Activated naive CD8-positive, alpha-beta T cell treated with anti-CD3 and anti-CD28 coated beads, Interleukin-2, amount 10 ng/mL, durations not matched to agents 7 days and 5 days (primary cell): ENCODE measurements around the gene CACNA2D4. TPM values are rescaled to one million over a fixed set of nuclear protein-coding genes. Genes with fewer than 3 reads are reported as not detected.

ENCODE experiments used
- ATAC-seq: fragments of 150-1000 bp; cut with Tn5 transposase; one replicate; pipeline ENCODE4 v1.10.0; 2021; ENCODE audit warnings: low read depth, moderate library complexity
- POLR2A ChIA-PET: fragments of 350-600 bp; sonication (Branson Sonifier 250); formaldehyde crosslinking; loops from one replicate; lab custom pipeline; 2021; ENCODE audit warnings: antibody characterized with exemption; lab: Charles Lee
- DNase-seq: peaks from one replicate; pipeline ENCODE4 v3.0.0; 2021
- H3K27ac Mint-ChIP-seq: one replicate; pipeline ENCODE4 v1.8.0; 2022; ENCODE audit warnings: mild to moderate bottlenecking, mixed read lengths
- H3K27me3 Mint-ChIP-seq: one replicate; pipeline ENCODE4 v1.8.0; 2022; ENCODE audit warnings: mild to moderate bottlenecking, moderate library complexity, mixed read lengths
- H3K36me3 Mint-ChIP-seq: one replicate; pipeline ENCODE4 v1.8.0; 2021; ENCODE audit warnings: mild to moderate bottlenecking, mixed read lengths
- H3K4me1 Mint-ChIP-seq: one replicate; pipeline ENCODE4 v1.8.0; 2021; ENCODE audit warnings: mixed read lengths
- H3K4me3 Mint-ChIP-seq: one replicate; pipeline ENCODE4 v1.8.0; 2022; ENCODE audit warnings: mild to moderate bottlenecking, moderate library complexity, mixed read lengths
- H3K9me3 Mint-ChIP-seq: one replicate; pipeline ENCODE4 v1.8.0; 2021; ENCODE audit warnings: mixed read lengths
- total RNA-seq, 2 experiments: library from RNA; stranded (reverse); gene quantifications; one replicate each; pipeline ENCODE4 v1.2.3, GENCODE V29; 2021

Gene CACNA2D4
- total RNA-seq, 2 experiments from 2014 or later: 8.0 to 10.4 TPM

DNA sequence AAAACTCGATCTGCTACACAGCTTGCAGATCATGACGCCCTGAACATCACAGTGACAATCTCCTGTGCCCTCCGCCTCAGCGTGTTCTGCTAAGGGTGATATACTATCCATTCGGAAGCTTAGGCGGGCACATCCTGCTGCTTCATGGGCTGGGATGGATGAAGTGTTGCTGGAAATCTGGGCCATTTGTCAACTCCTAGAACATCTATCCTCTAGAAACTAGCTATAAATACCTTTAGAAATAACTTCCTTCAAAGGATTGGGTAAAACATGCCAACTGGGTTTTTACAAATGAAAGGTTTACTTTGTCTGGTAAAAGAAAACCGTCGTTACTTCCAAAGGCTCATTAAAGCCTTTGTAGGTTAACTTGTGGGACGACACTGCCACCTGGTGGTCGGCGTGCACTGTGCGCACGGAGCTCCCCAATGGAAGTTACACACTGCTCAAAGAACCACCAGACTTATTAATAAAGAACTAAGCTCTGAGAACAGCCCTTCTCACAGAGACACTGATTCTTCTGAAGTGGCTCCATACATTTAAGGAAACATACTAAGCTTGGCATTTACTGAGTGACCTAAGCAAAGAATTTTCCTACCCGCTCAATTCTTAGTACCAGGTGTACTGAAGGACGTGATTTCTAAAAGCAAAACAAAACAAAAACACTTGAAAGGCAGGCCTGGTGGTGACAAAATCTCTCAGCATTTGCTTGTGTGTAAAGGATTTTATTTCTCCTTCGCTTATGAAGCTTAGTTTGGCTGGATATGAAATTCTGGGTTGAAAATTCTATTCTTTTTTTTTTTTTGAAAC lies 21.6 kb upstream of the CACNA2D4 start:
- peak; percentile 96 for ATAC-seq
- POLR2A ChIA-PET: interaction anchor here (0.8 to 1.7 kb wide), 4 partner anchors 142 to 287 kb away, joined by 3 to 22 read pairs (median 5); no protein-coding TSS in a partner anchor
- Mint-ChIP-seq H3K4me3 (no peak overlapping the region), H3K27ac (peak overlapping the region; percentile 52), H3K4me1 (no peaks in the 10 kb centered on the region), H3K9me3 (peaks cover under 1% of the 10 kb centered on the region), H3K36me3 (peaks cover 19% of the 10 kb centered on the region), H3K27me3 (no peaks in the 10 kb centered on the region)
- DNase-seq: peak; percentile 89

DNA sequence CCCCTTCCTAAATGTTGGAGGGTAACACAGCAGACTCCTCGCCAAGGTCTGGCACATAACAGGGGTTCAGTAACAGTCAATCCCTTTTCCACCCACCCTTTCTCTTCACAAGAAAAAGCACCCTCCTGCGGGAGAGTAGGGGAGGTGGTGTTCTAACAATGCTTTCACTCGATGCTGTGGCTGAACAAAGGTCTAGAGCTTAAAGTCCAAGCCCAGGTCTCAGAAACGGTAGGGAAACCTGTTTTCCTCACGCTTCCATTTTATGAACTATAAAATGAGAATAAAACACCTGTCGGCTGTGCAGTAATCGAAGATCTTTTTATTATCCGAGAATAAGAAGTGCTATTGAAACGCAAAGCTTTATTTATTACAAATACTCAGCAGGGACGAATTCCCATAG lies 20.9 kb upstream of the CACNA2D4 start:
- no peak overlapping the region for H3K4me3 Mint-ChIP-seq
- H3K27me3 Mint-ChIP-seq: no peaks in the 10 kb centered on the region
- no peaks in the 10 kb centered on the region for H3K9me3 Mint-ChIP-seq
- no peaks in the 10 kb centered on the region for H3K4me1 Mint-ChIP-seq
- POLR2A ChIA-PET: interaction anchor here (0.9 to 1.7 kb wide), 3 partner anchors 141 to 148 kb away, joined by 3 to 22 read pairs (median 6); no protein-coding TSS in a partner anchor
- peaks cover 12% of the 10 kb centered on the region for H3K36me3 Mint-ChIP-seq
- ATAC-seq (no peak), DNase-seq (no peak)
- no peak overlapping the region for H3K27ac Mint-ChIP-seq

DNA sequence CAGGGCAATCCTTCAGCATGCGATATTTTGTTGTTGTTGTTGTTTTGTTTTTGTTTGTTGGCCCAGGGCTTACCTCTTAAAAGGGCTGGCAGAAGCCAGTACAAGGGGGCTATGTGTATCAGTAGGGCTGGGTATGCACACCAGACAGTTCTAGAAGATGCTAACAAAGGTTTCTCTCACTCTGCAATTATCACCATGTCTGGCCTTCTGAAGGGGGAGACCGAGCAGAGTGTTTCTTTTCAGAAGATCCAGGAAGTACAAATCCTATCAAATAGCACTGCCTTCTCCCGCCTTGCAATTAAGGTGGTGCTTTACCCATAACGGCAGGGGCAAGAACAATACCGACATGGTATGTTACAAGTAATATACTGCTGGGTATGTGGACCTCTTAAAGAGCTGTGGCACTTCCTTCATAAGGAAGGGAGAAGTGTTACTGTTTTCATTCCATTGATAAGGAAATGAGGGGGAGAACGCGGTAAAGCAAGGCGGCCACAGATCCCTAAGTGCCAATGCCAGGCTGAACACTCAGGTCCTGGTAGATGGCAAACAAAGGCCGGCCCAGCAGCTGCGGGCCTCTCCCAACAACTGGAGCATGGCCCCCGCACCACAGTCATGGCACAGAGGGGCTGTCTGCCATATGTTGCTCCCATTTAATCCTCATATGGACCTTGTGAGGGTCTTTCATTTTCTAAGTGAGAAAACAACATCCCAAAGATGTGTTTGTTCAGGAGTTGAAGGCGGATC lies 19.2 kb upstream of the CACNA2D4 start:
- no peak for DNase-seq
- POLR2A ChIA-PET: no interaction called here
- ATAC-seq: no peak
- no peaks in the 10 kb centered on the region for H3K4me1 Mint-ChIP-seq
- H3K9me3 Mint-ChIP-seq: no peaks in the 10 kb centered on the region
- no peak overlapping the region for H3K4me3 Mint-ChIP-seq
- H3K27me3 Mint-ChIP-seq: no peaks in the 10 kb centered on the region
- H3K36me3 Mint-ChIP-seq: peaks cover 2% of the 10 kb centered on the region
- no peak overlapping the region for H3K27ac Mint-ChIP-seq

DNA sequence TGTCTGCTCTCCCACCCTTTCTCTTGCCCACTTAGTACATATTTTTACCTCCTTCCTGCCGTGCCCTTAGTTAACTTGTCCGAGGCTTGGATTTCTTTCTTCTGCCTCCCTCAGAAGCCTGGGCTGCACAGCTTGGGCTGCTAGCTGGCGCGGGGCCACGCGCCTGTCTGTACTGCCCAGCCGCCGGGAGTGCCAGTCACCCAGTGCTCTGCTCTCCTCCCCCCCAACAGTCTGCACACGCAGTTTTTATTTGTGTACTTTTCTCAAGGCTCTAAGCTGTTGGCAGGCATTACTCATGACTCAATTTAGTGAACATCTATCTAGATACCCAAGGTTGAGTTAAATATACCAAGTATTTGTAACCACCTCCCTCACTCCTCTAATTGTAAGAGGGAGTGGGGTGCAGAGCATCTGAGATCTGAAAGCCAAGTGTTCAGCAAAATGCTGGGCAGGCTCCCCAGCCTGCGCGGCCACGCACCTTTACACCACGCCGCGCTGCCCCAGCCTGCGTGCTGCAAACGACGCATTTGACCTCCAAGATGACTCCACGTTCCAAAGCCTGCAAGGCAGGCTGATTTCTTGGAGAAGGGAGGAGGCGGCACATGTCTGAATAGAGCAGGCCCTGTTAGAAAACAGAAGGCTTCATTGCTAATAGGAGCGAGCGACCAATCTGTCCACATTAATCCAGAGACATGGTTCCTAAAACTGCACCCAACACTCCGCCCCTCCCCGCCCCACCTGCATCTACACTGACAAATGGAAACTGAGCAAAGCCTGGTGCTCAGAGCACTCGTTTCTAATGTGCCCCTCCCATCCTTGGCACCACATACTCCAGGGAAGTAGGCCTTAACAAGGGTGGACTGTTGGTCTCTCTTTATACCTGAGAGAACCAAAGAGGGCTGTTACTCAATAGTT lies 18.2 kb upstream of the CACNA2D4 start:
- Mint-ChIP-seq H3K36me3 (peaks cover 2% of the 10 kb centered on the region), H3K27me3 (no peaks in the 10 kb centered on the region), H3K27ac (no peak overlapping the region), H3K4me3 (no peak overlapping the region), H3K9me3 (no peaks in the 10 kb centered on the region), H3K4me1 (no peaks in the 10 kb centered on the region)
- DNase-seq (no peak), ATAC-seq (no peak)
- POLR2A ChIA-PET: no interaction called here

DNA sequence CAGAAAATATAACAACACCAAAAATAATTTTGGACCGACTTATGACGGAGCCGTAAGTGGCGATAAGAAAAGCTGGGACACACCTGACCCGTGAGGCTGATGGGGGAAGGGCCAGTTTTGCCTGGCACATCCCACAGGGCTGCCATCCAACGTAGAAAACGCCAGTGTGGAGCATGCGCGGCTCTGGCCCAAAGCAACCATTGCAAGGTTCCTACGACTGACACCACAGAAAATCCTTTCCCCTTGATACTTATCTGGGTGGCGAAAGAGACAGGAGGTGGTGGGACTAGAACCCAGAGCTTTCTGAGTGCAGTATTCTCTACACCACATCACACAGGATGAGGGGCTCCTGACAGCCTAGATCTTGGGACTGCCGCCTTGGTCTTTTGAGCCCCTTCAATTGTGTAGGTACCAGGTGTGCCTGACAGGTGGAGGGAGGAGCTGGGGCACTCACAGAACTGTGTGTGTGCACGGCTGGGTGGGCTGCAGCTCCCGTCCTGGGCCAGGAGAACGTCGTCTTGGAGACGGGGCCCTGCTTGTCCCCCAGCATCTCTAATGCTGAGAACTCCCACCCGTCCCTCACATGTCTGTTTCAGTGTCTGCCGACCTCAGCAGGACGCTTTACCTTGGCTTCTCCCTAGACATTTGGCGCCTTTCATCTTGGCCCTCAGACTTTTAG lies 17.4 kb upstream of the CACNA2D4 start:
- H3K27ac Mint-ChIP-seq: no peak overlapping the region
- H3K36me3 Mint-ChIP-seq: no peaks in the 10 kb centered on the region
- ATAC-seq: no peak
- H3K4me3 Mint-ChIP-seq: no peak overlapping the region
- no peaks in the 10 kb centered on the region for H3K9me3 Mint-ChIP-seq
- no peaks in the 10 kb centered on the region for H3K4me1 Mint-ChIP-seq
- DNase-seq: no peak
- peaks cover 2% of the 10 kb centered on the region for H3K27me3 Mint-ChIP-seq
- POLR2A ChIA-PET: no interaction called here

DNA sequence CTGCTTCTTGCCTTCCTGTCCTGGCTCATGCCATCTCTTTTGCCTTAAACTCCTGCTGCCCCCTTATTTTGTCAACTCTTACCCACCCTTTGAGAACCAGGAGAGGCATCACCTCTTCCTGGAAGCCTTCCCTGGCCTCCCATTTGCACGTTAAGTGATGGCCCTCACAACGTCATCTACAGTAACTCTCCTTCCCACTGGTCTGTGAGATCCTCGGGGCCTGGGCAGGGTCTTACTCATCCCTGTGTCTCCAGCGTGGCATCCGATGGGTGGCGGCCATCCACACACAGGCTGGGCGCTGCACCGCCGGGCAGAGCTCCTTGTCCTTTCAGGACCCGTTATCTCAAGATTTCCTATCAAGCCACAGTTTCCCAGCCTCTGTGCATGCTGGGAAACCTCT lies 16.8 kb upstream of the CACNA2D4 start:
- H3K4me3 Mint-ChIP-seq: no peak overlapping the region
- no peak overlapping the region for H3K27ac Mint-ChIP-seq
- peaks cover under 1% of the 10 kb centered on the region for H3K4me1 Mint-ChIP-seq
- no peak for ATAC-seq
- peaks cover 2% of the 10 kb centered on the region for H3K27me3 Mint-ChIP-seq
- H3K9me3 Mint-ChIP-seq: no peaks in the 10 kb centered on the region
- POLR2A ChIA-PET: no interaction called here
- DNase-seq: no peak
- H3K36me3 Mint-ChIP-seq: no peaks in the 10 kb centered on the region

DNA sequence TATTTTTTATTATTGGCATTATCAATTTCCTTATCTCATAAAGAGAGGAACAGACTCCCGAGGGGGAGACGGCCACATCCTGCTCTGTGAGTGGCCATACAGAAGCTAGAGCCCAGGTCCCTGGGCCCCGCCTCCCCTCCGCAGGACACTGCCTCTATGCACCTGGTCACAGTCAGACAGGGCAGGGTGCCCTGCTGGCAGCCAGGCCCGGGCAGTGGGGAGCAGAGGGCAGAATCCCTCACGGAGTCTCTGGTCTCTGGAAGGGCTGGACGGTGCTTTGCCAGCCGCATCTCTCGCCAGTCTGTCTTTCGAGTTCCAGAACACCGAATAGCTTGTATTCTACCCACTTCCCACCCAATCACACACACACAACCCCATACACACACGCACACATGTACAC lies 16.4 kb upstream of the CACNA2D4 start:
- DNase-seq (no peak), ATAC-seq (no peak)
- POLR2A ChIA-PET: no interaction called here
- Mint-ChIP-seq H3K4me3 (no peak overlapping the region), H3K9me3 (no peaks in the 10 kb centered on the region), H3K4me1 (peaks cover 2% of the 10 kb centered on the region), H3K27me3 (peaks cover 2% of the 10 kb centered on the region), H3K27ac (no peak overlapping the region), H3K36me3 (no peaks in the 10 kb centered on the region)

DNA sequence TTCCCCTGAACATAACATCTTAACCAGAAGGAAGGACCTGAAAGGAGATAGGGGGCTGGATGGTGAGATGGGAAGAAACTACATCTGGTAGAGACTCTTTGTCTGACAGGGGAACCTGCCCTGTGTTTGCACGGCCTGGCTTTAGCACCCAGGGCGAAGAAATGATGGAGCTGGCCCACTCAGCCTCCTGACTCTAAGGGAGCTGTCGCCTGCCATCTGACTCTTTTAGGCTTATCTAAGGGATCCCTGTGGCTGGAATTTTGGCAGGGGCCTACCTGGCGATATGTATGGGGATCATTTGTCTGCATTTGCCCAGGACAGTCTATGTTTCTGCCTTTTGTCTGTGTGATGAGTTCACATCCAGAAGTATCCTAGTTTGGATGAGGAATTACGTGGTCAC lies 15.6 kb upstream of the CACNA2D4 start:
- ATAC-seq (no peak), DNase-seq (no peak)
- POLR2A ChIA-PET: no interaction called here
- H3K36me3 Mint-ChIP-seq: no peaks in the 10 kb centered on the region
- H3K27me3 Mint-ChIP-seq: peaks cover 2% of the 10 kb centered on the region
- no peak overlapping the region for H3K27ac Mint-ChIP-seq
- no peak overlapping the region for H3K4me3 Mint-ChIP-seq
- no peaks in the 10 kb centered on the region for H3K9me3 Mint-ChIP-seq
- peaks cover 4% of the 10 kb centered on the region for H3K4me1 Mint-ChIP-seq

DNA sequence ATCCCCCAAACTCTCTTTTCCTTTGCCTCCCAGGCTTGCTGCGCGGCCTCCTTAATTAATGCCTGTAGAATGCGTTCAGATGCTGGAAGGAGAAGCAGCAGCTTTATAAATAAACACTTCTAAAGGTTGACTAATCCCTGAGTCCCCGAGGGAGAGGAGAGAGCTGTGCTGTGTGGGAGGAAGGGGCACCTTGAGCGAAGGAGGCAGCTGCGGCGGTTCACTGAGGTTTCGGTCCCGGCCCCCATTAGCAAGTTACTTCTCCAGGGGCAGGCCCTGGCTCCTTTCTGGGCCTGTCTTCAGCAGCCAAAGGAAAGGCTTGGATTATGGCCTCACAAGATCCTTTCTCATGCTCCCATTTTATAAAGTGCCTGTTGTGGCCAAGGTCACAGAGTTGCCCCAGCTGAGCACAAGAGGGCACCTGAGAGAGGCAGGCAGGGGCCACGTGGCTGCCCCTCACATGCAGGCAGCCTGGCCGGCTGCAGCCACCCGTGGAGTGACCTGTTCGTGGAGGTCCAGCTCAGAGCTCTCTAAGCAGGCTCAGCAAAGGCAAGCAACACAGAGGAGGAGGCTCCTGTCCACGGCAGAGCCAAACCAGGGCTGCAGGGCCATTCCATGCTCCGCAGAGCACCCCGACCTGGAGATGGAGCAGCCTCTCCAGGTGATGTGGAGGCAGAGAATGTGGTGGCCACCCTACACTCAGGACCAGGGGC lies 15.0 kb upstream of the CACNA2D4 start:
- Mint-ChIP-seq H3K36me3 (no peaks in the 10 kb centered on the region), H3K27me3 (peaks cover 2% of the 10 kb centered on the region), H3K9me3 (no peaks in the 10 kb centered on the region), H3K27ac (no peak overlapping the region), H3K4me1 (peaks cover 4% of the 10 kb centered on the region), H3K4me3 (no peak overlapping the region)
- DNase-seq (no peak), ATAC-seq (no peak)
- POLR2A ChIA-PET: interaction anchor here (0.6 kb wide), 1 partner anchor 9 kb away, joined by 3 read pairs; no protein-coding TSS in a partner anchor

DNA sequence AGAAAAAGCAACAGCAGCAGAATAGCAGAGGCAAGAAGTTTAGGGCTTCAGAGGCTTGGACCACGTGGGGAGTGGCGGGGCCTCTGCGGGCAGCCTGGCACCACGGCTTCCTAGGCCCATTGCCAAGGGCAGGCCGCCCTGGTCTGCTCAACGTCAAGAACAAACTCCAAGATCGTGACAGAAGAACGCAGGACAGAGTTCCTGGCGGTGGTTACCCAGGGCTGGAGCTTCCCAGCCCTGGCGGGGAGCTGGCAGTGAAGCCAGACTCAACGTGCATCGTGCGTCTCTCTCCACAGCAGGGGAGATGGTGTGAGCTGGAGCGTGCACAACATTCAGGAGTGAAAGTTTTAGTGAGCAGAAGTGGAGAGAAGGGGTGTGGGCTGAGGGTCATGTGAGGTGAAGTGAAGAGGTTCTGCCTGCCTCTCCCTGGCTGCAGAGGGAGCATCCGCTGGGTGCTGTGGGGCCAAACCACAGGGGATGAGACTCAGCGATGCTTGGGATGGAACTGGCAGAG lies 13.9 kb upstream of the CACNA2D4 start:
- peaks cover 4% of the 10 kb centered on the region for H3K4me1 Mint-ChIP-seq
- no peaks in the 10 kb centered on the region for H3K9me3 Mint-ChIP-seq
- H3K36me3 Mint-ChIP-seq: no peaks in the 10 kb centered on the region
- no peak for DNase-seq
- no peak for ATAC-seq
- H3K27ac Mint-ChIP-seq: peak overlapping the region; percentile 28
- H3K4me3 Mint-ChIP-seq: no peak overlapping the region
- peaks cover 2% of the 10 kb centered on the region for H3K27me3 Mint-ChIP-seq
- POLR2A ChIA-PET: no interaction called here

DNA sequence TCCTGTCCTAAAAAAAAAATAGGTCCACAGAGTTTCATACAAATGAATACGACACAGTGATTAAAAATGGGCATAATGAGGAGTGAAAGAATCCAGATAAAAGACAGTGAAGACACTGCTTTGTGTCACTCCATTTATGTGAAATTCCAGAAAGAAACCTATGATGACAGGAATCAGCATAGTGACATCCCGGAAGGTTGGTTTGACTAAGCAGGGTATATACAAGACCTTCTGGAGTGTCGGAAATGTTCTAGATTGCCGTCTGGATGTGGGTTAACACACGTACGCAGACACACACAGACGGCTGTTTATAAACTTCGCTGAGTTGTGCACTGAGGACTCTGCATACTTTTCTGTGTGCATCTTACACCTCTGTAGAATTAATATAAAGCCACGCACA lies 13.2 kb upstream of the CACNA2D4 start:
- Mint-ChIP-seq H3K9me3 (no peaks in the 10 kb centered on the region), H3K27me3 (peaks cover 2% of the 10 kb centered on the region), H3K4me1 (peaks cover 4% of the 10 kb centered on the region), H3K27ac (no peak overlapping the region), H3K4me3 (no peak overlapping the region), H3K36me3 (no peaks in the 10 kb centered on the region)
- POLR2A ChIA-PET: no interaction called here
- DNase-seq (no peak), ATAC-seq (no peak)
